H9 (cell line): ENCODE results near the gene DYNC2LI1. TPM values are rescaled to one million over a fixed set of nuclear protein-coding genes. Genes with fewer than 3 reads are reported as not detected.

ENCODE experiments used
- DNase-seq: peaks from one replicate; pipeline ENCODE4 v3.0.0-alpha.2; 2017
- H2AFZ ChIP-seq: one replicate; pipeline ENCODE4 v1.6.1; 2013; ENCODE audit warnings: mild to moderate bottlenecking, low read length, control low read depth, moderate library complexity
- H2AK5ac ChIP-seq: 2 replicates; pipeline ENCODE4 v1.6.1; 2013; ENCODE audit warnings: low read length, control low read depth, mixed read lengths; ENCODE audit not compliant: insufficient read length
- H2BK120ac ChIP-seq: one replicate; pipeline ENCODE4 v1.6.1; 2013; ENCODE audit warnings: low read depth, mild to moderate bottlenecking, low read length, control low read depth, inconsistent platforms; ENCODE audit not compliant: poor library complexity, severe bottlenecking
- H2BK12ac ChIP-seq: 2 replicates; pipeline ENCODE4 v1.6.1; 2013; ENCODE audit warnings: low read length, control low read depth, mixed read lengths, low read depth; ENCODE audit not compliant: insufficient read length
- H2BK15ac ChIP-seq: 2 replicates; pipeline ENCODE4 v1.6.1; 2013; ENCODE audit warnings: low read depth, low read length, control low read depth
- H2BK20ac ChIP-seq: one replicate; pipeline ENCODE4 v1.6.1; 2013; ENCODE audit warnings: low read depth, mild to moderate bottlenecking, low read length, control low read depth, inconsistent platforms; ENCODE audit not compliant: poor library complexity, severe bottlenecking
- H2BK5ac ChIP-seq: 2 replicates; pipeline ENCODE4 v1.6.1; 2013; ENCODE audit warnings: low read length, control low read depth, mixed read lengths; ENCODE audit not compliant: insufficient read length
- H3K14ac ChIP-seq: 2 replicates; pipeline ENCODE4 v1.6.1; 2013; ENCODE audit warnings: low read length, control low read depth; ENCODE audit not compliant: insufficient read depth
- H3K18ac ChIP-seq: 2 replicates; pipeline ENCODE4 v1.6.1; 2013; ENCODE audit warnings: low read depth, mild to moderate bottlenecking, mixed read lengths, low read length, control low read depth; ENCODE audit not compliant: insufficient read length
- H3K23ac ChIP-seq: 2 replicates; pipeline ENCODE4 v1.6.1; 2013; ENCODE audit warnings: low read length, control low read depth, mixed read lengths, low read depth; ENCODE audit not compliant: insufficient read length
- H3K23me2 ChIP-seq: 2 replicates; pipeline ENCODE4 v1.6.1; 2013; ENCODE audit warnings: low read depth, mild to moderate bottlenecking, mixed read lengths, low read length, control low read depth; ENCODE audit not compliant: insufficient read length, poor library complexity, severe bottlenecking
- H3K27ac ChIP-seq: 2 replicates; pipeline ENCODE4 v1.5.1; 2013; ENCODE audit warnings: low read length, control low read depth, mixed read lengths, low read depth; ENCODE audit not compliant: insufficient read length
- H3K27me3 ChIP-seq: 2 replicates; pipeline ENCODE4 v1.6.1; 2013; ENCODE audit warnings: low read length, control low read depth, inconsistent platforms; ENCODE audit not compliant: insufficient read depth
- H3K4ac ChIP-seq: 2 replicates; pipeline ENCODE4 v1.6.1; 2013; ENCODE audit warnings: low read depth, mild to moderate bottlenecking, control low read depth, inconsistent platforms, low read length, moderate library complexity
- H3K4me1 ChIP-seq: 2 replicates; pipeline ENCODE4 v1.6.1; 2013; ENCODE audit warnings: low read length, control low read depth, inconsistent platforms; ENCODE audit not compliant: insufficient read depth
- H3K4me2 ChIP-seq: 2 replicates; pipeline ENCODE4 v1.6.1; 2013; ENCODE audit warnings: low read length, control low read depth, mixed read lengths; ENCODE audit not compliant: insufficient read length, insufficient read depth
- H3K56ac ChIP-seq: 2 replicates; pipeline ENCODE4 v1.6.1; 2013; ENCODE audit warnings: low read depth, mild to moderate bottlenecking, mixed read lengths, low read length, control low read depth; ENCODE audit not compliant: insufficient read length
- H3K79me1 ChIP-seq: 2 replicates; pipeline ENCODE4 v1.6.1; 2013; ENCODE audit warnings: low read depth, mild to moderate bottlenecking, moderate library complexity, low read length, control low read depth, inconsistent platforms; ENCODE audit not compliant: insufficient read depth, poor library complexity, severe bottlenecking
- H3K79me2 ChIP-seq: 2 replicates; pipeline ENCODE4 v1.6.1; 2013; ENCODE audit warnings: low read length, control low read depth, inconsistent platforms; ENCODE audit not compliant: insufficient read depth
- H3K9ac ChIP-seq: 2 replicates; pipeline ENCODE4 v1.6.1; 2013; ENCODE audit warnings: low read length, control low read depth, mixed read lengths; ENCODE audit not compliant: insufficient read length; ENCODE audit errors: extremely low read depth
- H3K9me3 ChIP-seq: one replicate; pipeline ENCODE4 v1.6.1; 2013; ENCODE audit warnings: low read depth, low read length, inconsistent platforms; ENCODE audit not compliant: control insufficient read depth
- H3T11ph ChIP-seq: one replicate; pipeline ENCODE4 v1.6.1; 2013; ENCODE audit warnings: mild to moderate bottlenecking, low read length, control low read depth, inconsistent platforms
- H4K20me1 ChIP-seq: one replicate; pipeline ENCODE4 v1.6.1; 2013; ENCODE audit not compliant: control insufficient read depth, insufficient read length, insufficient read depth
- H4K5ac ChIP-seq: 2 replicates; pipeline ENCODE4 v1.6.1; 2013; ENCODE audit warnings: low read depth, mild to moderate bottlenecking, mixed read lengths, low read length, control low read depth; ENCODE audit not compliant: insufficient read length
- H4K8ac ChIP-seq: replicated peaks from 2 replicates; pipeline ENCODE4 v1.6.1; 2013; ENCODE audit warnings: low read length, control low read depth, mixed read lengths, low read depth; ENCODE audit not compliant: insufficient read length
- H4K91ac ChIP-seq: 2 replicates; pipeline ENCODE4 v1.6.1; 2013; ENCODE audit warnings: low read depth, mild to moderate bottlenecking, moderate library complexity, mixed read lengths, low read length, control low read depth; ENCODE audit not compliant: insufficient read length
- H3K27ac Mint-ChIP-seq, 3 experiments: 2 replicates in 2 of 3; 3 replicates in 1 of 3; pipeline ENCODE4 v1.8.0; 2020 to 2021; ENCODE audit warnings: mixed read lengths in 3 of 3, mild to moderate bottlenecking in 1 of 3, moderate library complexity in 1 of 3
- H3K27me3 Mint-ChIP-seq: 2 replicates; pipeline ENCODE4 v1.8.0; 2021; ENCODE audit warnings: low read depth, mild to moderate bottlenecking, moderate library complexity, mixed read lengths
- H3K36me3 Mint-ChIP-seq, 3 experiments: 2 replicates in 2 of 3; 3 replicates in 1 of 3; pipeline ENCODE4 v1.8.0; 2020 to 2021; ENCODE audit warnings: low read depth in 3 of 3, mixed read lengths in 3 of 3; ENCODE audit not compliant: insufficient read depth in 1 of 3
- H3K4me1 Mint-ChIP-seq, 2 experiments: 2 replicates each; pipeline ENCODE4 v1.8.0; 2020; ENCODE audit warnings: mixed read lengths in 2 of 2
- H3K4me3 Mint-ChIP-seq, 2 experiments: 2 replicates in 1 of 2; 3 replicates in 1 of 2; pipeline ENCODE4 v1.8.0; 2020 to 2021; ENCODE audit warnings: mild to moderate bottlenecking in 2 of 2, mixed read lengths in 2 of 2, moderate library complexity in 1 of 2
- H3K9me3 Mint-ChIP-seq, 2 experiments: 2 replicates in 1 of 2; 3 replicates in 1 of 2; pipeline ENCODE4 v1.8.0; 2020; ENCODE audit warnings: mild to moderate bottlenecking in 2 of 2, mixed read lengths in 2 of 2, moderate library complexity in 1 of 2
- CTCF ChIP-seq: fragments of 200-600 bp; sonication (generic); conservative IDR thresholded peaks from 3 replicates; pipeline ENCODE4 v1.8.0; 2021; ENCODE audit warnings: antibody characterized with exemption, mild to moderate bottlenecking
- WGBS: extraction: QIAGEN DNeasy Blood & Tissue Kit; methylation state at CpG from one replicate; pipeline ENCODE4 v1.1.7; 2013; ENCODE audit warnings: missing lambda C conversion rate, low lambda C conversion rate, mixed read lengths; ENCODE audit not compliant: insufficient read length; ENCODE audit errors: extremely low coverage; 5-methylcytosine and 5-hydroxymethylcytosine counted together
- total RNA-seq: library from RNA; stranded (reverse); gene quantifications from 2 replicates; pipeline ENCODE4 v1.2.1, GENCODE V29; 2021

Gene DYNC2LI1
- total RNA-seq, 1 experiment from 2014 or later = 8.5 TPM

- H3T11ph ChIP-seq = no peak overlapping the region
- WGBS = no CpG with 5 or more reads among the region's 2 CpGs
- TF ChIP-seq CTCF = no peak
- H3K56ac ChIP-seq = no peak overlapping the region
- no peak for DNase-seq
- H2BK5ac ChIP-seq = no peak overlapping the region
- H3K9me3 ChIP-seq = no peaks in the 10 kb centered on the region
- no peak overlapping the region for H3K23ac ChIP-seq
- H3K9ac ChIP-seq = no peak overlapping the region
- H3K27me3 ChIP-seq = no peaks in the 10 kb centered on the region
- no peak overlapping the region for H3K18ac ChIP-seq
- H3K14ac ChIP-seq = no peak overlapping the region
- no peak overlapping the region for H2BK120ac ChIP-seq
- no peak overlapping the region for H2BK15ac ChIP-seq
- H2AK5ac ChIP-seq = no peak overlapping the region
- H3K4me2 ChIP-seq = no peak overlapping the region
- no peaks in the 10 kb centered on the region for H3K23me2 ChIP-seq
- no peak overlapping the region for H2AFZ ChIP-seq
- no peak overlapping the region for H4K5ac ChIP-seq
- H3K79me1 ChIP-seq = no peaks in the 10 kb centered on the region
- no peak overlapping the region for H4K91ac ChIP-seq
- H2BK12ac ChIP-seq = no peak overlapping the region
- H3K79me2 ChIP-seq = no peaks in the 10 kb centered on the region
- no peak overlapping the region for H4K8ac ChIP-seq
- no peak overlapping the region for H3K27ac ChIP-seq
- peaks cover 13 to 26% of the 10 kb centered on the region in 2 experiments for H3K4me1 Mint-ChIP-seq
- no peaks in the 10 kb centered on the region for H3K27me3 Mint-ChIP-seq
- no peaks in the 10 kb centered on the region for H3K36me3 Mint-ChIP-seq
- H3K9me3 Mint-ChIP-seq = no peaks in the 10 kb centered on the region
- H4K20me1 ChIP-seq = no peaks in the 10 kb centered on the region
- peaks cover 4% of the 10 kb centered on the region; the same call in 1 of the 2 replicates for H3K4me1 ChIP-seq
- no peak overlapping the region for H3K4ac ChIP-seq
- no peak overlapping the region for H3K4me3 Mint-ChIP-seq
- H3K27ac Mint-ChIP-seq = no peak overlapping the region
- no peak overlapping the region for H2BK20ac ChIP-seq
Measured at GRCh38 chr2:43727634-43728014, 46.2 kb upstream of the DYNC2LI1 start.
